ENCODE data around the gene STAG2.

STAG2 gene

DNA sequence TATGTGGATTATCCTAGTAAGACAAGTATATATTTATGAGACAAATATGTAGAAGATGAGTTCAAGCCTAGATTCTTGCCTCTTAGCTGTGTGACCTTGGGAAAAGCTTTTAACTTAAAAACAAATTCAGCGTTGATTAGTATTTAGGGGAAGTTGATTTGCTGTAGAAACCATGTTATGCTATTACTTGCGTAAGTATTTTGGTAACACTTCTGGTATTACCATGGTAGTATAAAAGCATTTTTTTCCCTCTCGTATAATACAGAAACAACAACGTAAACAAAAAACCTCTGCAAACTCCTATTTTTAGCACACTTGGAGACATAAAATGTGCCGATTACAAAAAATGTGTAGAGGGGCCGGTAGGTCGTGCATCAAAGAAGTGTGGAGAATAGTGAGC, 33.2 kb downstream of the STAG2 start:
- ChIA-PET POLR2A (interaction anchor here (0.6 kb wide), 1 partner anchor 42 kb away, joined by 3 read pairs; no protein-coding TSS in a partner anchor), CTCF (interaction anchor here (1.1 to 2.0 kb wide), 3 partner anchors 18 to 161 kb away, joined by 3 to 5 read pairs (median 4); no protein-coding TSS in a partner anchor)
- no peak overlapping the region for H3K4me3 ChIP-seq (ENCODE audit: low read depth, low read length)
- TF ChIP-seq, protein P1, sequence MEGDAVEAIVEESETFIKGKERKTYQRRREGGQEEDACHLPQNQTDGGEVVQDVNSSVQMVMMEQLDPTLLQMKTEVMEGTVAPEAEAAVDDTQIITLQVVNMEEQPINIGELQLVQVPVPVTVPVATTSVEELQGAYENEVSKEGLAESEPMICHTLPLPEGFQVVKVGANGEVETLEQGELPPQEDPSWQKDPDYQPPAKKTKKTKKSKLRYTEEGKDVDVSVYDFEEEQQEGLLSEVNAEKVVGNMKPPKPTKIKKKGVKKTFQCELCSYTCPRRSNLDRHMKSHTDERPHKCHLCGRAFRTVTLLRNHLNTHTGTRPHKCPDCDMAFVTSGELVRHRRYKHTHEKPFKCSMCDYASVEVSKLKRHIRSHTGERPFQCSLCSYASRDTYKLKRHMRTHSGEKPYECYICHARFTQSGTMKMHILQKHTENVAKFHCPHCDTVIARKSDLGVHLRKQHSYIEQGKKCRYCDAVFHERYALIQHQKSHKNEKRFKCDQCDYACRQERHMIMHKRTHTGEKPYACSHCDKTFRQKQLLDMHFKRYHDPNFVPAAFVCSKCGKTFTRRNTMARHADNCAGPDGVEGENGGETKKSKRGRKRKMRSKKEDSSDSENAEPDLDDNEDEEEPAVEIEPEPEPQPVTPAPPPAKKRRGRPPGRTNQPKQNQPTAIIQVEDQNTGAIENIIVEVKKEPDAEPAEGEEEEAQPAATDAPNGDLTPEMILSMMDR (IDR thresholded peaks at IDR 0.05; ENCODE audit: insufficient read depth, low read length, missing control alignments) = no peak
- no peak for DNase-seq (ENCODE audit: low read depth, low spot score)

DNA sequence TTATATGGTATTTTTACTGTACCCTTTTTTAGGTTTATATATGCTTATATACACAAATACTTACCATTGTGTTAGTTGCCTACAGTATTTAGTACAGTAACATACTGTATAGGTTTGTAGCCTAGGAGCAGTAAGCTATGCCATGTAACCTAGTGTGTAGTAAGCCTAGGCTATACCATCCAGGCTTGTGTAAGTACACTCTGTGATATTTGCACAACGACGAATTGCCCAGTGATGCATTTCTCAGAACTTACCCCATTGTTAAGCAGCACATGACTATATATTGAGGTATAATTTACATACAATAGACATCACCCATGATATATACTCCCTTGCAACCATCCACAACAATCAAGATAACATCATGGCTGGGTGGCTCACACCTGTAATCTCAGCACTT, 40.1 kb downstream of the STAG2 start:
- H3K4me3 ChIP-seq (ENCODE audit: low read depth, low read length) = no peak overlapping the region
- POLR2A ChIA-PET = no interaction called here
- TF ChIP-seq, protein P1 (IDR thresholded peaks at IDR 0.05; ENCODE audit: insufficient read depth, low read length, missing control alignments) = no peak
- no peak for DNase-seq (ENCODE audit: low read depth, low spot score)
- CTCF ChIA-PET = no interaction called here

DNA sequence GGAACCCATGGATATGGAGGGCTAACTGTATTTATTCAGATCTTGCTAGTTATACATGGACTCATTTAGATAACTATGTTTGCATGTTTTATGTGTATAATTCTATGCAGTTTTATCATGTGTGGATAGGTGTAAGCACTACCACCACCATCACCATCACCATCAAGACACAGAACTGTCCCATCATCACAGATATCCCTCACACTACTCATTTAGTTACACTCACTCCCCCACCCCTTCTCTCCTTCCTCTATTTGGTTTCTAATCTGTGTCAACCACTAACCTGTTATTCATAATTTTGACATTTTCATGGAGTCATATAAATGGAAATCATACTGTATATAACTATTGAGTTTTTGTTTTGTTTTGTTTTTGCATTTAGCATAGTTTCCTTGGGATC, 43.7 kb downstream of the STAG2 start:
- no peak for DNase-seq (ENCODE audit: low read depth, low spot score)
- CTCF ChIA-PET = no interaction called here
- H3K4me3 ChIP-seq (ENCODE audit: low read depth, low read length) = no peak overlapping the region
- TF ChIP-seq, protein P1 (IDR thresholded peaks at IDR 0.05; ENCODE audit: insufficient read depth, low read length, missing control alignments) = no peak
- POLR2A ChIA-PET = no interaction called here

DNA sequence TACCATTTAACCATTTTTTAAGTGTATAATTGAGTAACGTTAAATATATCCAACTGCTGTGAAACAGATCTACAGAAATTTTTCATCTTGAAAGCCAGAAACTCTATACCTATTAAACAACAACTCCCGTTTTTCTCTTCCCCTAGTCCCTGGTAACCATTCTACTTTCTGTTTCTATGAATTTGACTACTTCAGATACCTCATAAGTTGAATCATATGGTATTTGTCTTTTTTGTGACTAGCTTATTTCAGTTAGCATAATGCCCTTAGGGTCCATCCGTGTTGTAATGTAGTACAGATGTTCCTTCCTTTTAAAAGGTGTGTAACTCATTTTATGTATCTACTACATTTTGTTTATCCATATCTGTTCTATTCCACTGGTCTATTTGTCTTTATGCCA, 48.7 kb downstream of the STAG2 start:
- TF ChIP-seq, protein P1 (IDR thresholded peaks at IDR 0.05; ENCODE audit: insufficient read depth, low read length, missing control alignments) = no peak
- ChIA-PET CTCF (interaction anchor here (1.0 to 1.7 kb wide), 3 partner anchors 8 to 31 kb away, joined by 3 to 6 read pairs (median 3); no protein-coding TSS in a partner anchor), POLR2A (no interaction called here)
- no peak overlapping the region for H3K4me3 ChIP-seq (ENCODE audit: low read depth, low read length)
- DNase-seq (ENCODE audit: low read depth, low spot score) = no peak

DNA sequence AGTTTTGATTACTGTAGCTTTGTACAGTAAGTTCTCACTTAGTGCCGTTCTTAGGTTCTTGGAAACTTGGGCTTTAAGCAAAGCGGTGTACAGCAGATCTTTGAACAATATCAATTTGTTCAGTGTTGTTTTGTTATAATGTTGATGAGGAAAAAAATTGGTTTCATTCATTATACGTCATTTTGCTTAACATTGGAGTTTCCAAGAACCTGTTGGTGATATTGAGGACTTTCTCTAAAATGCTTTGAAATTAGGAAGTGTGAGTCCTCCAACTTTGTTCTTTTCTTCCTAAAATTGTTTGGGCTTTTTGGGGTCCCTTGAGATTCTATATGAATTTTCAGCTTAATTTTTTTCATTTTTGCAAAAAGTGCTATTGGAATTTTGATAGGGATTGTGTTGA, 49.1 kb downstream of the STAG2 start:
- no peak overlapping the region for H3K4me3 ChIP-seq (ENCODE audit: low read depth, low read length)
- ChIA-PET POLR2A (no interaction called here), CTCF (interaction anchor here (1.0 kb wide), 2 partner anchors 11 to 30 kb away, joined by 3 read pairs; no protein-coding TSS in a partner anchor)
- TF ChIP-seq, protein P1 (IDR thresholded peaks at IDR 0.05; ENCODE audit: insufficient read depth, low read length, missing control alignments) = no peak
- DNase-seq (ENCODE audit: low read depth, low spot score) = no peak

DNA sequence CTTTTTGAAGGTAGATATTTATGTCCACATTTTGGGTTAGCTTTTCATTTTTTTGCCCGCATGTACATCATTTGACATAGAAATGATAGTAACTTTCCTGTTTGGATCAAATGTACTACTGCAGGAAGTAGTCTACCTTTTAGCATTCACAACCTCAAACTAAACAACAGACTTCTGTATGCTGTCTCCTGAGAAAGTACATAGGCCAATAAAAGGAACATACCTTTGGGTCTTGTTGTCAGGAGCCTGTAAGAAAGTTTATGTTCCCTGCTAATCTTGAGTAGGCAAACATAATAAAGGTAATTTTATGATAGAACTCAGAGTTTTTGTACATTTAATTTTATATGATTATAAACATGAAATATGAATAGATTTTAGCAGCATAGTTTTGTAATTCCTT, 54.2 kb downstream of the STAG2 start:
- no peak for DNase-seq (ENCODE audit: low read depth, low spot score)
- ChIA-PET POLR2A (no interaction called here), CTCF (interaction anchor here (0.9 to 1.5 kb wide), 3 partner anchors 15 to 131 kb away, joined by 3 to 4 read pairs (median 3); no protein-coding TSS in a partner anchor)
- no peak overlapping the region for H3K4me3 ChIP-seq (ENCODE audit: low read depth, low read length)
- TF ChIP-seq, protein P1 (IDR thresholded peaks at IDR 0.05; ENCODE audit: insufficient read depth, low read length, missing control alignments) = no peak

All from AG04449 (cell line).